Measurements from ENCODE around the gene GH2.

The GH2 gene

DNA sequence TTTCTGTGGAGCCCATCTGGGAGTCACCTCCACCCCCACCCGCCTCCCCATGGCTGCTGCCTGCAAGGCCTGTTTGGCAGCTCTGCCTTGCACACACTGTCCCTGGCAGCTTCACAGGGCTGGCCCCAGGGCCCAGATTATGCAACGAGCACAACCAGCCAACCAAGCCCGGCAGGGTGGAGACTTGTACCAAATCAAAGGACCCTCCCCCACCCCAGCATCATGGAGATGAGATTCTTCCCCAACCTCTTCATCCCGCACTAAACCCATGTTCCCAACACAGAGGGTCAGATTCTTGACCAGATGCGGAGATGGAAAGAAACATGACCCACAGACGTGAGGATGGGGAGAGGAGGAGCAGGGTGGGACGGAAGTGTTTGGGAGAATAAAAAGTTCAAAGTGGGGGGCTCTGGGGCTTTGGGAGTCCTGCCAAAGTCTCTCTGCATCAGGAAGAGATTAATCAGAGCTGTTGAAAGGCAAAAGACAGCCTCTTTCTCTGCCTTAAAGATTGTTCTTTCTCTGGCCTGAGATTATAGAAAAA, 43.0 kb downstream of the GH2 start:
- no peak for DNase-seq

DNA sequence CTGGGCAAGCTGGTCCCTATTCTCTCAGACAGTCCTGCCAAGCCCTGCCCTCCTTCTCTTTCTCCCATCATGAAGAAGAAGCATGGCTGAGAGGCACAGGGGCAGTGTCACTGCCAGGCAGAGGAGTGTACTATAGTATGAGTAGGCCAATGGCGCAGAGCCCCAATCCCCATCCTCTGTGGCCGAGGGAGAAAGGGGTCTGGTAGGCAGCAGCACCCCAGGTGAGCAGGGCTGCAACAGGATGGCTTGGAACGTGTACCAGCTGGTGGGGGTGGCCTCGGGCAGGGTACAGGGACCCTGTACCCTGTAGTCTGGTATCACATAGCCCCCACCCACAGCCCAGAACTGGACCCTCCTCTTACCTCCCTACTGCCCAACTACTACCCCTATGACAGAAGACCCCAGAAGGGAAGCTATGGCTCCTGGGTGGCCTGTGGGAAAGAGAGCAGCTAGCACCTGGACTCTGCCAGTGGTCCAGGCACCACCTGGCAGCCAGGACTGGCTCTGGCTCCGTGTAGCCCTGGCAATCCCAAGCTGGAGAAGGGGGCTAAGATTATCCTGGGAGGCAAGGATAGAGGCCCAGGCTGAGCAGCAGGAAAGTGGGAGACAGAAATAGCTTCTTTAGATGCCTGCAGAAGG, 43.7 kb downstream of the GH2 start:
- no peak for DNase-seq

DNA sequence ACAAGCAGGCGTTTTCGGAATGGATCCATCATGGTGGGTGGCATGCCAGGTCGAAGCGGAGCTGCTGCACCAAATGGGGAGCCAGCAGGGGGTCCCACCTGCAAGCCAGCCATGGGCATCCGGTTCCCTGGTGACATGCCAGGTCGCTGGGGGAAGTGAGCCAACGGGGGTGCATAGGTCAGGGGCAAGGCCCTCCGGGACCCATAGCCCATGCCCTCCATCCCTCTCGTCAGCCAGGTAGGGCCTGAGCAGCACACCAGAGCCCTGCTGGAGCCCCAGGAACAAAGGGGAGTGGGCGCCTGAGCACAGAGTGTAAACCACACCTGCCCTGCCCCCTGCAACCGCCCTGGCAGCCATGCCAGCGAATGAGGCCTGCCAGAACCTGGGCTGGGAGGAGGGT, 44.3 kb downstream of the GH2 start:
- no peak for DNase-seq

DNA sequence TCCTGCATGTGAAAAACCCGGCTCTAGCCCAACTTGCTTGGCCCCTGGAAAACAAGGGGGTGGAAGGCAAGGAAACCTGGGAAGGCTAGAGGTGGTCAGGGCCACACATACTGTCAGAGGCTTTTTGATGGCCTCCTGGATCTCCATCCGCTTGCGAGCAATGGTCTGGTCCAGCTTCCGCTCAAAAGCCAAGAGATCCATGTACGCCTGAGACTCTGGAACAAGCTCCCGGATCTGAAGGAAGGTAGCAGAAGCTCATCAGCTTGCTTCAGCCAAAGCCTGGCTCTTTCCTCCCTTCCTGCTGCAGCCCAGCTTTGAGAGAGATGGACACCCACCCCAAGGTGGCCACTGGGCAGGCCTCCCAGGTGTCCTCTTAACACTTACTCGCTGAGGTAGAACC, 44.9 kb downstream of the GH2 start:
- DNase-seq, result no peak

DNA sequence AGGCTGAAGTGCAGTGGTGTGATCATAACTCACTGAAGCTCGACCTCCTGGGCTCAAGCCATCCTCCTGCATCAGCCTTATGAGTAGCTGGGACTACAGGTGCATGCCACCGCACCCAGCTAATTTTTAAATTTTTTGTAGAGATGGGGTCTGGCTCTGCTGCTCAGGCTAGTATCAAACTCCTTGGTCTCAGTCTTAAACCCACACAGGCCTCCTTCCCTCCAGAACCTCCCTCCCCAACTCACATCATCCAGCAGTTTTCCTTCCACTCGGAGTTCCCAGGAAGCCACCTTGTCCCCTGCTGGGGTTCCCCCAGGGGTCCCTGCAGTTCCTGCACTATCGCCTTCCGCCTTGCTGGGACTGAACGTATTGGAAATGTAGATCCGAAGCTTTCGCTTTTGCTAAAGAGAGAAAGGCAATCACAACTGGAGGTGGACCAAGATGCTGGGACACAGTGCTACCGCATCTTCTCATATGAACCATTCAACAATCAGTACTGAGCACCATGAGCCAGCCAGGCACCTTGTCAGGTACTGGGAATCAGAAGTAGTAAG, 46.5 kb downstream of the GH2 start:
- no peak for DNase-seq

DNA sequence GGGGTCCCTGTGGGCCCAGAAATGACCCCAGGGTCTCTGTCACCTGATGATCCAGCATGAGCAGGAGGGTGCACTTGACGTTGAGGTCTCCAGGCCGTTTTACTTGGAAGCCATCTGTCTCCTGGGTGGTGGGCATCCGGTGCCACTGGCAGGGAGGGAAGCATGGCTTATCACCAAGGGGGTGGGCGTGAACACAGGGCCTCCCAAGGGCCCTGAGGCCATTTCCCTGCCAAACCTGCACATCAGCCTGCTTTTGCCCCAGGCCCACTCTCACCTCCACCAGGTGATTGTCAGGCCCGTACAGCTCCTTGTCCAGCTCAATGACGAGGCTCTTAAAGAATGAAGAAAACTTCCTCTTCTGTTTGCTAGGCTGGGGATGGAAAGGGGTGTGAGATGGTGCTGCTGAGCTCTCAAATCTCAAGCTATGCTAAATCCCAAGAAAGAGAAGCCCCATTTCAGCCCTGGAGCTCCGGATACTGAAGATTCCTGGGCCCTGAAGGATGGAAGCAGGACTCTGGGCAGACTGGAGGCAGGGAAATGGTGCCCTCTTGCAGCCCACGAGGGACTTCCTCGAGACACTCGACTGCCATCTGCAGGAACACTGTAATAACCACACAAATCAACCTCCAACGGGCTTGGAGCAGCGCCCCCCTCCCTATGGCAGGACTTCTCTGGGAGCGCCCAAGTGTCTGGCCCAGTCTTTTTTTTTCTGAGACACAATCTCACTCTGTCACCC, 47.1 kb downstream of the GH2 start:
- DNase-seq, result peak; percentile 54

DNA sequence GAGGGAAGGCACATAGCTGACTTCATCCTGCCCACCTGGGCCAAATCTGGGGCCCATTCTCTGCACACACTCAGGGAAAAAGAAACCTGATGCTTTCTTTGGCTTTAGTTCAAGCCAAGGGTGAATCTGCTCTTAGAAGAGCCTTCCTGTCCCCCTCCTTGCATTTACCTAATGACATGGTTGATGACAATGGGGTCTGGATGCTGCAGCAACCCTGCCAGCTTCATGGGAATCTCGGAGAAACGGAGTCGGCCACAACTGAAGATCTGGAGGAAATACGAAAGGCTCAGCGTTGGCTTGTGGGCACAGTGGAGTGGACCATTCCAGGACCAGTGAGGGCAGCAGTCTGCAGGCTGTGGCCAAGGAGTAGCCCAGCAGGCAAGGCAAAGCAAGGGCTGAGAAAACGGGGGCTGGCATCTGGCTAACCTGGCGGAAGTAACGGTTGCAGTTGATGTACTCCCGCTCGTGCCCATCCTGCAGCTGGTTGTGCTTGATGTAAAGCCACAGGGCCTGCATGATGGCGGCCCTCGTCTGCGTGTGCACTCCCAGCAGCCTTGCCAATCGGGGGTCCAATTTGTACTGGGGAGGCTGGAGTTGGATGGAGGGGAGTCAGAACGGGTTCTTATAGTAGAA, 47.9 kb downstream of the GH2 start:
- DNase-seq, result no peak

DNA sequence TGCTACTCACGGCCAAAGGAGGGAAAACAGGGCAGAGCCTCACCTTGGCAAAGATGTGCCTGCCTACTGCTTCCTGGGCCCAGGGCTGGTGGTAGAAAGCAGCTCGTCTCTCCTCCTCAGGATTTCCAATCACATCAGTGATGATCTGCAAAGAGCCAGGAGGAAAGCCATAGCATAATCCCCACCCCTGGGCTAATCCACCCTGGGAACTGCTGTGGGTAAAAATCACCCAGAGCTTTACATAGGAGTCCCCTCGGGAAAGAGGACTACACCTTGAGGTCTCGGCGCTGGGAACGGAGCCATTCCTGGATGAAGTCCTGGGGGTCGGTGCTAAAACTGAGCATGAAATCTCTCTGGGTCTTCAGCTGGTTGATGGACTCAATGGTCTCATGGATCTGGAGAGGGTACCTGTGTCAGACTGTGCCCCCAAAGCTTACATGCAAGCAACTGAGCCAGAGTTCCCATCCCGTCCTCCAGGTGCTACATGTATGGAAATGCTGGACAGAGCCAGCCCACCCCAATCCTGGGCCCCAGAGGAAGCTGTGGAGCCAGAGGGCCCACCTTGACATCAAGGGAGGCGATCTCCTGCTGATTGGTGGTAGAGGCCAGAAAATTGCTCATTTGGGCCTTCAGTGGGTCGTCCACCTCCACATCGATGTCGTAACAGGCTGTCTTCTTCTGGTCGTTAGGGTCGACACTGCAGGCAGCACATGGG, 48.6 kb downstream of the GH2 start:
- DNase-seq, result no peak

DNA sequence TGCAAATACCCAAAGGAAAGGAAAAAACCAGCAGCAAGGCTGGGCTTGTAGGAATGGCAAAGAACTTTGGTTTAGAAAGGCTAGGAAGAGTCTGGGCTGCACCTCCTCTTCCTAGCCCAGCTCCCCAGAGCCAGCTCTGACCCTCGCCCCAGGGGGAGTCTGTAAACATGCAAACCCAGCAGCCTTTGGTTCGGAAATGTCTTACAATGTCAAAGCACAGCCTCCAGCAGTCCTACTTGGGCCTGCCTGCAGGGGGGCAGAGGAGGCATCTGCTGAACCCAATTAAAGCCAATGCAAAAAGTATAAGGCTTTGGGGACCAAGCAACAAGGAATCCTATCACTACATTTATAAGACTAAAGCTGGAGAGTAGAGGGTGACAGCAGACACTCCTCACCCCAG, 49.3 kb downstream of the GH2 start:
- no peak for DNase-seq

DNA sequence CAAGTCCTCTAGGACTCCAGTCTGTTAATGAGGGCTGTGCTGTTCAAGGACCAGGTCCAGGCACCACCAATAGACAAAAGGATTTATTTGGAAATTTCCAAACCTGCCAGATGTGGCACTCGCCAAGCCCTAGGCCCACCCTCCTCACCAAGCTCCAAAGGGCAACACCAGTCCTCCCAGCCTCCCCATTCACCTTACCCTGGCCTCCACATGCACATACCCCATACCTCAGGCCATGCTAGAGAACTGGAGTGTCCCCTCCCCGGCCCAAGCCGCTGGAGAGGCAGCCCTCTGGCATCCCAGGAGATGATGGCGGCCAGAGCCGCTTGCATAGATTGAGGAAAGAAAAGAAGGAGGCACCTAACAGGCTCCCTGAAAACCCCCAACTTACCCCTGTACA, 49.7 kb downstream of the GH2 start:
- no peak for DNase-seq

DNA sequence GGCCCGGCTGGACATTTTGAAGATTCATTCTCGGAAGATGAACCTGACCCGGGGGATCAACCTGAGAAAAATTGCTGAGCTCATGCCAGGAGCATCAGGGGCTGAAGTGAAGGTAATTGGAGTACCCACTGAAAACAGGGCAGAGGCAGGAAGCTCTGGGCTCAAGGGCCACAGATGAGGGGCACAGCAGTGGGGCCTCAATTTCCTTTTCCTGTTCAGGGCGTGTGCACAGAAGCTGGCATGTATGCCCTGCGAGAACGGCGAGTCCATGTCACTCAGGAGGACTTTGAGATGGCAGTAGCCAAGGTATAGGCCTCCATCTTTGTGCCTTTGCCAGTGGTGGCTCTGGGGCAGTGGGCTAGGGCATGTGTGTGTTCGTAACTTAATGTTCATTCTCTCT, 50.2 kb downstream of the GH2 start:
- DNase-seq, result no peak

DNA sequence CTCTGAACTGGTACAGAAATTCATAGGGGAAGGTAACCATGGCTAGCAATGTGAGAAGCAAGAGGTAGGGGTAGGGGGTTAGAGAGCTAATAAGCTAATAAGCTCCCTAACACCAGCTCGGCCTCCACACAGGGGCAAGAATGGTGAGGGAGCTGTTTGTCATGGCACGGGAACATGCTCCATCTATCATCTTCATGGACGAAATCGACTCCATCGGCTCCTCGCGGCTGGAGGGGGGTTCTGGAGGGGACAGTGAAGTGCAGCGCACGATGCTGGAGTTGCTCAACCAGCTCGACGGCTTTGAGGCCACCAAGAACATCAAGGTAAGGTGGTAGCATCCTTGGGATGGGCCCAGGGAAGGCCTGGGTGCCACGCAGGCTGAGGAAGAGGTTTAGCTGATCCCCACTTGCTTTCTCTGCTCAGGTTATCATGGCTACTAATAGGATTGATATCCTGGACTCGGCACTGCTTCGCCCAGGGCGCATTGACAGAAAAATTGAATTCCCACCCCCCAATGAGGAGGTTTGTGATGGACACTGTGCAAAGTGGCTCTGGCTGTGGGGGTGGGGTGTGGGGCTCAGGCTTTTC, 50.7 kb downstream of the GH2 start:
- DNase-seq, result no peak

DNA sequence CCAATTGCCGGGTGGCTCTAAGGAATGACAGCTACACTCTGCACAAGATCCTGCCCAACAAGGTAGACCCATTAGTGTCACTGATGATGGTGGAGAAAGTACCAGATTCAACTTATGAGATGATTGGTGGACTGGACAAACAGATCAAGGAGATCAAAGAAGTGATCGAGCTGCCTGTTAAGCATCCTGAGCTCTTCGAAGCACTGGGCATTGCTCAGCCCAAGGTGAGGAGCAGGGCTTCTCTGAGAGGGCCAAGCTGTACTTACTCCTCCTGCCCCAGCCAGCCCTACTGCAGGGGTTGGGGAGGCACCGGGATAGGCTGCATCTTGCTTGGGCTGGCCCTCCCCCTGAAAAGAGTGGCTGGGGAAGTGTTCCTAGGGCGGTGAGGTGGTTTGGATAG, 51.5 kb downstream of the GH2 start:
- DNase-seq, result no peak
